Measurements from ENCODE around the gene CACNA1B.
"Not testable (repeated sequence)": the region's sequence is repeated elsewhere in the genome, so short reads cannot be mapped to it uniquely, and the experiment has no call there.

Gene CACNA1B

DNA sequence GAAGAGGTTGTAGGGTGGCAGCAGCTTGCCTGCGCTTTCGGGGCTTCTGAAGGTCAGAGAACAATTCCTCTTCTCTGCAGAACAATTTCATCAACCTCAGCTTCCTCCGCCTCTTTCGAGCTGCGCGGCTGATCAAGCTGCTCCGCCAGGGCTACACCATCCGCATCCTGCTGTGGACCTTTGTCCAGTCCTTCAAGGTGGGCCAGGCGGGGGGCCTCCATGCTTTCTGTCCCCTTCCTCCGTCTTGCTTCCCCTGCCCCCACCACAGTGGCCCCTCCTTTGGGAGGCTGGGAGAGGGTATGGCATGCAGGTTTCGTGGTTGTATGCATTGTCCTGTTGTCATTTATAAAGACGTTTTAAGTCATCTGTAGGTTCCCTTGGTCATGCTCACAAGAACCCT, 195.8 kb downstream of the CACNA1B start:
- no peak for DNase-seq (ENCODE audit: low read depth)

DNA sequence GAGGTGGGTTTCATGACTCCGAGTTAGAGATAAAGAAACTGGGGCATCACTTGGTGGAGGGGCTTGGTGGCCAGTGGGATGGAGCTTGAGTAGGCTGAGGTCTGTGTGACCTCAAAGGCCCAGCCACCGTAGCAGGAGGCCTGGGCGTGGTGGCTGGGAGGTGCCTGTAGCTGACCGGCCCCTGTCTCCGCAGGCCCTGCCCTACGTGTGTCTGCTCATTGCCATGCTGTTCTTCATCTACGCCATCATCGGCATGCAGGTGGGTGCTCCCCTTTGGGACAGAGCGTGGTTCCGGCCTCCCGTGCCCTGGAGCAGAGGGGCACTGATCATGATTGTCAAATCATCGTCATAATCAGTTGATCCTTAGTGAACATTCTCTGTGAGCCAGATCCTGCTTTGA, 196.2 kb downstream of the CACNA1B start:
- no peak for DNase-seq (ENCODE audit: low read depth)

DNA sequence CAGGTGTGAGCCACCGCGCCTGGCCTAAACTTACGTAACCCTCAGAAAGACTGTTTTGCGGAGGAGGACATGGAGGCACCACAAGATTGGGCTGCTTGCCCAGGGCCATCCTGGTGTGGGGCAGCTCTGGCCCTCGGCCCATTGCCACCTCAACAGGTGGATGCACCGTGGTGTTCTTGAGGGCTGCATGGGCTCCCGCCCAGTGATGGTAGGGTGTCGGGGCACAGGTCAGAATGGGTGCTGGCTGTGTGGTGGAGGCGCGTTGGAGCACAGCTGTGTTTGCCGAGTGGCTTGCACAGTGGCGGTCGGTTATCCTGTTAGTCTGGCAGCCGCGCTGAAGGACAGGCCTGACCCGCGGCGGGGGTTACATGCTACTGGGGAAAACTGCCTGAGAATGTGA, 196.9 kb downstream of the CACNA1B start:
- DNase-seq (ENCODE audit: low read depth) = no peak

DNA sequence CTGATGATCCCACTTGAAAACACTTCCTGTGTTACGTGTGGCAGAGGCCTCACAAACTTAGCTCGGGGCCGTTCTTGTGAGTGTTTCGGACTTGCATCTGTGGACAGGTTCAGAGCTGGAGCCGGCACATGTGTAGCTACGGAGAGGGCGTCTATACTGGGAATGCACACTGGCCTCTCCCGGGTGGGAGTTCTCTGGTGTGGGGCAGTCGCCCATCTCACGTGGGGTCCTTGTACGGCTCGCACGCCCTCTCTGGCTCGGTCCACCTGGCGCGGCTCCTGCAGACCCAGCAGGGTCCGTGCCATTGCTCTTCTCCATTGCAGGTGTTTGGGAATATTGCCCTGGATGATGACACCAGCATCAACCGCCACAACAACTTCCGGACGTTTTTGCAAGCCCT, 197.9 kb downstream of the CACNA1B start:
- no peak for DNase-seq (ENCODE audit: low read depth)

DNA sequence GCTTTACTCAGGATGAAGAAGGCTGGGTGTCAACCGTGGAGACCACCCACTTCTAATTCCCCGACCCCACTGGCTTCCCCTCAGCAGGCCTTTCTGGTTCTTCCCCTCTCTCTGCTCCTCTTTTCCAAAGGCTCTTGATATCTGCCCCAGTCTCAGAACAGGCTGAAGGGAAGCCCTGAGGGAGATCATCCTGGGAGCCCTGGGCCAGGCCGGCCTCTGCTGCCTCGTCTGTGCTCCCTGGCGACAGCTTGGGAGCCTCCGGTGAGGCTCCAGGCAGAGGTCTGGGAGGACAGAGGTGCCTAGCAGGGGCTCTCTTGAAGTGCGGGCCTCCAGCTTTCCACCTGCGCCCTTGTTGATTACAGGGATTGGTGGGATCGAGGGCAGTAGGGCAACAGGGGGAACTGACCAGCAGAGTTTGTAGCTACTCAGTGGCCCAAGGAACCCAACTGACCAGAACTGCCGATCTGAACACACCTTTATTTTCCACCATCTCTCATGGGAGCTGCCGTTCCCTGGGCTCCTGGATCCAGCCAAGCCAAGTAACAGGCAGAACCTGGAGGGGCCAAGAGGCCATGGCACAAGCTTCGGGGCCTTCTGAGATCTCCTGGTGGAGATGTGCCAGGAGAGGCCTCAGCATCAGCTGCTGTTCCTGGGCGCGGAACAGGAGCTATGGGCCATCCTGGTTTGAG, 198.5 kb downstream of the CACNA1B start:
- DNase-seq (ENCODE audit: low read depth) = no peak

DNA sequence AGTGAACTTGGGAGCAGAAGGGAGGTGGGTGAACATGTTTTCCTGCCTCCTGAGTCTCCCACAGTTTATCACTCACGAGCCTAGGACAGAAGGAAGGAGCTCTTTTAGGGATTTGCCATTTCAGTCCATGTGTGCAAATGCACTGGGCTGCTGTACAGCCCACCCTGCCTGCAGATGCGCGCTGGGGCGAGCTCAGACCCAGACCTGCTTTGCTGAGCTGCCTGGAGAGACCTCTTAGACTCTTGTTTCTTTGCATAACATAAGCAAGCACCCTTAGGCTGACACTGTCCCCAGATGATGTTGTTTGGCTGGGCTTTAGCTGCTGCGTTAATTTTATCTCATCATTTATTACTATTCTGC, 199.0 kb downstream of the CACNA1B start:
- no peak for DNase-seq (ENCODE audit: low read depth)

DNA sequence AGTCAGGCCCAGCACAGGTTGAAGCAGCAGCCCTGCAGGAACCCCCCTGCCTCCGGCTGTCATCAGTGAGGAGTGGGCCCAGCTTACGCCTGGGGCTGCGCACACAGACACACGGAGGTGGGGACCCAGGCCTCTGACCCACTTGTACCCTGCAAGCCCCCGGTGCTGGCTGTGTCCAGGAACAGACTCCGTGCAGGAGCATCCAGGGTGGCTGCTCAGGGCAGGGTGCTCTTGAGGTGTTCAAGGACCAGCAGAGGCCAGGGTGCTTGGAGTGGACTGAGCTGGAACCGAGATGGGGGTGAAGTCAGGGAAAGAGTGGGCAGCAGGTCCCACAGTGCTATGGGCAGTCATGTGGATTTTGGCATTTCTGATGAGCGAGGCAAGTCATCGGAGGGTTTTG, 199.5 kb downstream of the CACNA1B start:
- no peak for DNase-seq (ENCODE audit: low read depth)

DNA sequence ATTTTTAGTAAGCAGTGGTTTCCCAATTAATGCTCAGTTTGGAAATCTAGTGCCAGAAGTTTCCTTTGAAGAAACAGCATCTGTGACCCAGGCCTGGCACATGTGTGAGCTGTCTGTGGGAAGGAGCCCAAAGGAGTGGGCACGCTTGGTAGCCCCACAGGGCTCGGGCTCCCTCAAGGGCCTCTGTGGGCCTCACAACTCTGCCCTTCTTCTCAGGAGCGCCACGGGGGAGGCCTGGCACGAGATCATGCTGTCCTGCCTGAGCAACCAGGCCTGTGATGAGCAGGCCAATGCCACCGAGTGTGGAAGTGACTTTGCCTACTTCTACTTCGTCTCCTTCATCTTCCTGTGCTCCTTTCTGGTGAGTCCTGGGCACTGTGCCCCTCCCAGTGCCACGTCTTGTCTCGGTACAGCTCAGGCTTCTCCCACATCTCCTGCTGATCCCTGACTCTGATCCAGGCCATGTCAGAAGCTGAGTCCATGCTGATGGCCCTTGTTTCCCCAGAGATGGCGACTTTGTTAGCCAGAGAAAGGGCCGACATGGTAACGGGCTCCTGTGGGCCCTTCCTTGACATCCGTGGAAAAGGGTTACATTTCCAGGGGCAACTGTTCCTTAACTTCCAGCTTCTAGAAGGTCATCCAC, 200.4 kb downstream of the CACNA1B start:
- no peak for DNase-seq (ENCODE audit: low read depth)

DNA sequence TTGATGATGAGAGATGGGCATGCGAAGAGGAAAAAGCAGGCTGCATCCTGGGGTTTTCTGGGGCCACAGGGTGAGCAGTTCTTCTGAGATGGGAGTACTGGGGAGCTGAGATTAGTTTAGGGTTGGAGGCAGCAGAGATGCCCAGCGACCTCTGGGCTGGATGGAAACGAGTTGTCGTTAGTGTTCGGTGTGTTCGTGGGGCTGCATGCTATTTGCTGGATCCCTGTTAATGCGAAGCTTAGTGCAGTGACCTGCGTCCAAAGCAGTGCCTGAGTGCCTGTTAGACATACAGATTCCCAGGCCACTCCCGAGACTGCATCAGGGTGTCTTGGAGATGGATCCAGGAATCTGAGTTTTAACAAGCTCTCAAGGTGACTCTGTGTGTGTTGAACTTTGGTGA, 201.3 kb downstream of the CACNA1B start:
- no peak for DNase-seq (ENCODE audit: low read depth)

DNA sequence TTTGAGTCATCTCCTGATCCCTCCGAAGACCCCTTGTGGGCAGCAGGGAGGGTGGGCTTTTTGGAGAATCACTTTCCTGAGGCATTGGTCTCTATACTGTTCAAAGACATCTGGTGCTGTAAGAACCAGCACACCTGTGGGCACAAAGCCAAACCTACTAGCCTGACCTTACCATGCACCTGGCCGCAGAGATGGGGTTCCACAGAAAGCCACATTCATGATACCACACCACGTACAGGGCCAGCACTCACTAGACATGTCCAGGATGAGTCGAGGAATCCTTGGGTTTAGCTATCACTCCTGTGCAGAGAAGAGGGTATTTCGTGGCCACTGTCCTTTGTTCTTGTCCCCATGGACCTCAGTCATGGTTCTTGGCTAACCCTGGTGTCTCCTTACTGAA, 203.4 kb downstream of the CACNA1B start:
- DNase-seq (ENCODE audit: low read depth) = no peak

DNA sequence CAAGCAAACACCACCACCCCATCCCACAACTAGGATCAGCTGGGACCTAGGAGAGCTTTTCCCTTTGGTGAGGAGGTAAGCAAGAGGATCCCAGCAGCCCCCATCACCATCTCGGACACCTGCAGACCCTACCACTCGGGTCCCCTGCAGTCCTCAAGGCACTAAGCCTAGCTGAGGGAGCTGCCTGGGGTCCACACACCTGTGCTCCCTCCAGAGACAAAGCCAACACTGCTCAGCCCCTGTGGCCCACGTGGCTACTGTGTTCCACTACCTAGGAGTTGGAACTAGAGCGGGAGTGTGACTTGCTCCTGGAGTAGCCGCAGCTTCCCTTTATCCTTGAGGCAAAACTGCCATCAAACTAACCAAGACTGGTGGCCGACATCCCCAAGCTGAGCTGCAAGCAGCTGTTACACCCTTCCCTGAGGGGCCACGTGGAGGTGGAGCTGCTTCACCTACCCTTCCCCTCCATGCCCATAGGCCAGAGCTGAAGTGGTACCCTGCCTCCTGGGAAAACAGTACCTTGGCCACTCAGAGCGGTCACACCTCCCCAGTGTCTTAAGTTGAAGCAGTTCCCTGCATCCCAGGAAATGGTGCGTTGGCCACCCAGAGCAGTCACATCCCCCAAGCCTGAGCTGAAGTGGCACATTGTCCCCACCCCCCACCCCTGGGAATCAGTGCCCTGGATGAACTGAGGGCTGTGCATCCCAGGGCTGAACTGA, 205.5 kb downstream of the CACNA1B start:
- DNase-seq (ENCODE audit: low read depth) = no peak

DNA sequence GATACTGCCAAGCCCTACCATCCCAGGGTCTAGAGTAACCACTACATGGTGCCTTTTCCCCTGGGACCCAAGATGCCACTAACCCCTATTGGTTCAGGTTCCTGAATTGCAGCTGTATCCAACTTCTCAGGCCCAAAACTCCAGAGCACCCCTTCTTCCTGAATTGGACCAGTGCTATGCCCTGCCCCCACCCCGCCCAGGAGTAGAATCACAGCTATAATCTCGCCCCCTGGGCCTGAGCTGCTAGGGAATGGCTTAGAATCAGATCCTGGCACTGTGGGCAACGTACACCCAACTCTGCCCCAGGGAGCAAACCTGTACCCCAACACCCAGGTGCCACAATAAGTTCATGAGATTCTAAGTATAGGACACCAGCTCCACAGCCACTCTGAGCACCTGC, 206.3 kb downstream of the CACNA1B start:
- DNase-seq (ENCODE audit: low read depth) = no peak

DNA sequence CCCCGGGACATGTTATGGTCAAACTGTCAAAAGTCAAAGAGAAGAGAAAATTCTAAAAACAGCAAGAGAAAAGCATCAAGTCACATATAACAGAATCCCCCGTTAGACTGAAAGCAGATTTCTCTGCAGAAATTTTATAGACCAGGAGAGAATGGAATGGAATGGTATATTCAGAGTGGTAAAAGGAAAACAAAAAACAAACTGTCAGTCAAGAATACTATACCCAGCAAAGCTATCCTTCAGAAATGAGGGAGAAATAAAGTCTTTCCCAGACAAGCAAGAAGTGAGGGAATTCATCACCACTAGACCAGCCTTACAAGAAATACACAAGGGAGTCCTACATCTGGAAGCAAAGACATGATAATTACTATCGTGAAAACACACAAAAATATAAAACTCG, 208.0 kb downstream of the CACNA1B start:
- DNase-seq (ENCODE audit: low read depth) = no peak

DNA sequence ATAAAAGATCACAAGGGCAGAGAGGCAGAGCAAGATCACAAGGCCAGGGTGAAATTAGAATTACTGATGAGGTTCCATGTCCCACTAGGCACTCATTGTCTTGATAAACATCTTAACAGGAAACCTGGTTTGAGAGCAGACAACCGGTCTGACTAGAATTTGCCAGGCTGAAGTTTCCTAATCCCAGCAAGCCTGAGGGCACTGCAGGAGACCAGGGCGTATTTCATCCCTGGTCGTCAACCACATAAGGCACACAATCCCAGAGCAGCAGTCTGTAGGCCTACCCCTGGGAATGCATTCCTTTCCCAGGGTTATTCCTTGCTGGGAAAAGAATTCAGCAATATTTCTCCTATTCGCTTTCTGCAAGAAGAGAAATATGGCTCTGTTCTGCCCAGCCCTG, 214.5 kb downstream of the CACNA1B start:
- DNase-seq (ENCODE audit: low read depth) = not testable (repeated sequence)

DNA sequence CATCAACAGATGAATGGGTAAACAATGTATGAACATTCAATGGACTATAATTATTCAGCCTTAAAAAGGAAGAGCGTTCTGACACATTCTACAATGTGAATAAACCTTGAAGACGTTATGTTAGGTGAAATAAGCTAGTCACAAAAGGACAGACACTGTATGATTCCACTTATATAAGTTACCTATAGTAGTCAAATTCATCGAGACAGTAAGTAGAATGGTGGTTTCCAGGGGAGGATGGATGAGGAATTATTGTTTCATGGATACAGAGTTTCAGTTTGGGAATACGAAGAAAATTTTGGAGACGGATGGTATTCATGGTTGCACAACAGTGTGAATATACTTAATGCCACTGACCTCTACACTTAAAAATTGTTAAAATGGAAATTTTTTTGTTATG, 216.4 kb downstream of the CACNA1B start:
- DNase-seq (ENCODE audit: low read depth) = no peak

DNA sequence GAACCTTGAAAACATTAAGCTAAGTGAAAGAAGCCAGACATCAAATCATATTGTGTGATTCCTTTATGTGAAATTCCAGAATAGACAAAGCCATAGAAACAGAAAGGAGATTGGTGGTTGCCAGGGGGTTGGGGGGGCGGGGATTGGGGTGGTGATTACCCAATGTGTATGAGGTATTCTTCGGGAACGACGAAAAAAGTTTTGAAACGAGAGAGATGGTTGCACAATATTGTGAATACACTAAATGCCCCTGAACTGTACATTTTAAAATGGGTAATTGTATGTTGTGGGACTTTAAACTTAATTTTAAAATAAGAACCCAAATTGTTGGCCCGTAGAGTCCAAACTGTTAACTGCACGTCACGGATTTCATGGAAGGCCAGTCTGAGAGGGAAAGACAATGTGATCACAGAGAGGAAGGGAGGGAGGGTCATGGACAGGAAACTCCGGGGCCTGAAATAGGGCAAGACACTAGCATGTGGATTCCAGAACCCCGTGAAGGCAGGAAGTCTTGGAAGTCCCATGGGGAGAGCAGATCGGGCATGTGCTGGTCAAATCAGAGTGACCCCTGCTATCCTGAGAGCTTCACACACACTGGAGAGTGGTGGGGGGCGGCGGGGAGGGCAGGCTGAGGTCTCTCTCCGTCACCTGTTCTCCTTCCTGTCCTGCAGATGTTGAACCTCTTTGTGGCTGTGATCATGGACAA, 218.4 kb downstream of the CACNA1B start:
- no peak for DNase-seq (ENCODE audit: low read depth)

DNA sequence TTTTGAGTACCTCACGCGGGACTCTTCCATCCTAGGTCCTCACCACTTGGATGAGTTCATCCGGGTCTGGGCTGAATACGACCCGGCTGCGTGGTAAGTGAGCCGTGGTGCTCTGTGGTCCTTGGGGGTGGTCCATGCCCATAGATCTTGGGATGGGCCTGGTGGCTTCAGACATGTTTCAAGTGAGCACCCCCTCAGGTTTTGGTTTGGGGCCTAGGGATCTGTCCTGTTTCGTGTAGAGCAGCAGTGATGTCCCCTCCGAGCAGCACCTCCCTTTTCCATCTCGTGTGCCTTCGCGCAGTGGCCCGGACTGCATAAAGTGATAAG, 218.9 kb downstream of the CACNA1B start:
- no peak for DNase-seq (ENCODE audit: low read depth)

DNA sequence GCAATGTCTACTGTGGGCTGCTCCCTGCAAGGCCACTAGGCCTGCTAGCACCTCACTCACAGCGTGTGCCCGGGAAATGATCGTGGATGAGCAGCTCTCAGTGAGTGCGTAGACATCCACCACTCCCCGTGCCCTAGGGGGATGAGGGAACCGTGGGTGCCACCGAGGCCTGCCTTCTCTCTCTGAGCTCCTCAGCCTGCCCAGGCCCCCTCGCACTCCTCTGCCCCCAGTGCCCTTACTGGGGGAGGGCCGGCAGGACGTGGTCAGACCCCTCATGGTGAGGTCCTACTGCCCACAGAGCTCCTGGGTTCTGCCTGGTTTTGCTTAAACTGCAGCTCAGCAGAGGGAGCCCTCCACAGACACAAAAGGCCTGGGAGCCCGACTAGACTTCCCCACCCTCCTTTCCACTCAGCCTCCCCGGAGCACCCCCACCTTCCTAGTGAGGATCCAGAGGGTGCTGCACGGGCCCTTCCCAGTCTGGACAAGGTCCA, 220.0 kb downstream of the CACNA1B start:
- DNase-seq (ENCODE audit: low read depth) = no peak

DNA sequence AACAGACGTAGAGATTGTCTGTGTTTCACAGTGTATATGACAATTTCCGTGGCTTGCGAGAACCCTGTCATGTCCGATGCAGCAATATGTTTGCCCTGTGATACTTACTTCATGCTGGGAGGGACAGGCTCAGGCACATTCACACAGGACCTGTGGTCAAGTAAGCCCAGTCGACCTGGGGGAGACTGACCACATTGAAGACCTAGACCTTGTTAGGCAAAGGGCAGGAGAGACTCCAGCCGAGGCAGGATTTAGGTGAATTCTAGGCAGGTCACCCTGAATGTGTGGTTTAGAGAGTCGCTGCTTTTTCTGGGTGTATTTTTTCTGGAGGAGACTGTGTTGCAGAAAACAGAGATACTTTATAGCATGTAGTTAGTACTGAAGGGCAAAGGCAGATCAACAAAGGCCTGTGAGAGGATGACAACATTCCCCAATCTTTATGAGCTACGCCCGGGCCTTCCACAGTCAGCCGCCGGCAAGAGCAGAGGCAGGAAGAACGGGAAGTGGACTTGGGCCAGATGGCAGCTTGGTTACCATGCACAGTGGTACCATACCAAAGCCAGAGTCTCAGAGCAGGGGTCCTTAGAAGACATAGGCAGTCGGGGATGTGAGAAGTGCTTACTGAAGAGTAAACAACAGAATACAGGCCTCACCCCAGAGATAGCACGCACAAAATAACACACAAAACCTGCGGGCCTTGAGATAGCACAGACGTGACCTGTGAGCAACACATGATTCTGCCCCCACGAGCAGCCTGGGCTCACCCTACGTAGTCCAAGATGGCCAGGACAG, 220.7 kb downstream of the CACNA1B start:
- DNase-seq (ENCODE audit: low read depth) = no peak

DNA sequence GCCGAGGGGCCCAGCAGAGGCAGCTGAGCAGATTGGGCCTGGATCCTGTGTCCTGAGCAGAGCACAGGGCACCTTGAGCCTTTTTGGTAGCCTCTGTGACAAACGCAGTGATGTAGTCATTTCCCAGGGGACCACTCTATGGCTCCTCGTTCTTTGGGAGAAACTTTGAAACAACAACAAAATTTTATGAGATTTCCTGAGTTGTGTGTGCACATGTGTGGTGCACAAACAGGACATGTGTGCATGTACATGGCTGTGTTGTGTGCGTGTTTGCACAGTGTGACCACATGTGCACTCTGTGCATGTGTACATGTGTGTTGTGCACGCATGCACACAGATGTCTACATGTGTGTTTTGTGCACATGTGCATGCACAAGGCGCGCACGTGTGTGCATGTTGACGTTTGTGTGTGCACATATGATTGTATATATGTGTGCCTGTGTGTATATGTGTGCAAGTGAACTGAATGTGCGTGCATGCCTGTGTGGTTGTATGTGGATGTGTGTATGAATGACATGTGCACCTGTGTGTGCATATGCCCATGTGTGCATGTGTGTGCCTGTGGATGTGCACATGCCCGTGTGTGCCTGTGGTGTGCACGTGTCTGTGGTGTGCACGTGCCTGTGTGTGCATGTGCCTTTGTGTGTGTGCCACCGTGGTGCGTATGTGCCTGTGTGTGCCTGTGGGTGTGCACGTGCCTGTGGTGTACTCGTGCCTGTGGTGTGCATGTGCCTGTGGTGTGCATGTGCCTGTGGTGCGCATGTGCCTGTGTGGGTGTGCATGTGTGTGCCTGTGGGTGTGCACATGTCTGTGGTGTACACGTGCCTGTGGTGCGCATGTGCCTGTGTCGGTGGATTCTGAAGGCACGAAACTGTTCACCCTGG, 221.6 kb downstream of the CACNA1B start:
- DNase-seq (ENCODE audit: low read depth) = no peak
